Middle frontal gyrus (tissue), 1 donor: ENCODE results near the gene NELFA.

Experiments
- DNase-seq: peaks from one replicate; pipeline ENCODE4 v3.0.0-alpha.2; 2015; ENCODE audit warnings: low spot score; ENCODE audit errors: extremely low spot score

Gene NELFA

DNA sequence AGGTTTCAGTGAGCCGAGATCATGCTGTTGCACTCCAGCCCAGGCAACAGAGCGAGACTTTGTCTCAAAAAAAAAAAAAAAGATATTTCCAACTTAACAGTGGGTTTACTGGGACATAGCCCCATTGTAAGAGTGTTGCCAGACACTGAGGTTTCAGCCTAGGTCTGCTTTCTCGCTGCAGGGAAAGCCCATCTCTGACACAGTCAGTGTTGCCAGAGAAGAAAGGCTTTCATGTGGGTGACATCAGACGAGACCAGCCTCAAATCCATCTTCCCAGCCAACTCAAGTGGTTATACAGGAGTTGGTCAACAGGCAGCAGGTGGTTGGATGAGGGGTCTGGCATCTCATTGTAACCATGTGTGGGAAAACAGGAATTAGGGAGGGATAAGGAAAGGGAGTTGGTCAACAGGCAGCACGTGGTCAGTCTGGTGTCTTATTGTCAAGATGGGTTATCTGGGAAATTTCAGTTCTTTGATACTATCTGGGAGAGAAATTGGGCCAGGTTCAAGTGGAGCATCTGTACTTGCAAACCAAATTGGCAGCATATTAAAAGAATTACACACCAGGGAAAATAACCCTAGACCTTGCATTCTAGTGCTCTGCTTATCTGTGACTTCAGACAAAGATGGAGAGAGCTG, 41.1 kb downstream of the NELFA start:
- DNase-seq = no peak

DNA sequence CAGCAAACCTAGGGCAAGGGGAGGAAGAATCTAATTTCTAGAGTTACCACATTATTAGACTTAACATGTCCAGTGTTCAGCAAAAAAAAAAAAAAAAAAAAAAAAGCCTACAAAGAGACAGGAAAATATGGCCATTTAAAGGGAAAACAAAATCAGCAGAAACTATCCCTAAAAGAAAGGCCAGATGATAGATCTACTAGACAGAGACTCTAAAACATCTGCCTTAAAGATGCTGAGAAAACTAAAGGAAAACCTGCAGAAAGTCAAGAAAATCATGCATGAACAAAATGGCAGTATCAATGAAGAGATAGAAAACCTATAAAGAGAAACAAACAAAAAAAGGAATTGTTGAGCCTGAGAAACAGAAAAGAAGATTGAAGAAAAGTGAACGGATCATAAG, 43.8 kb downstream of the NELFA start:
- no peak for DNase-seq

DNA sequence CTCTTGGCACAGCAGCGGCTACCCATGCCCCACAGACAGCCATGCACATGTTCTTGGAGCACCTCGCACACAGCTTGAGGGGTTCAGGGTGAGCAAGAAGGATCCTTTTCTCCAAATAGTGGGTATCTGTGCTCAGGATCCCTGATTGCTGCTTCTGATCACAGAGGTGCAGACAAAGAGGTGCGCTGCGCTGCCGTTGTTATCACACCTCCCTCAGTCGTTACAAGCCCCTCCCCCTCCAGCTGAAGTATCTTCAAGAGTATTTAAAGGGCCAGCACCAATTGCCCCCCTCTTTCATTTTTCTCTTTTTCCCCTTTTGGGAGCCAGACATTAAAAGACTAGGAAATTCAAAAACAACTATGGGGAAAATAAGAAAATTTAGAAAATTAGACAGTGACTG, 44.3 kb downstream of the NELFA start:
- DNase-seq = no peak

DNA sequence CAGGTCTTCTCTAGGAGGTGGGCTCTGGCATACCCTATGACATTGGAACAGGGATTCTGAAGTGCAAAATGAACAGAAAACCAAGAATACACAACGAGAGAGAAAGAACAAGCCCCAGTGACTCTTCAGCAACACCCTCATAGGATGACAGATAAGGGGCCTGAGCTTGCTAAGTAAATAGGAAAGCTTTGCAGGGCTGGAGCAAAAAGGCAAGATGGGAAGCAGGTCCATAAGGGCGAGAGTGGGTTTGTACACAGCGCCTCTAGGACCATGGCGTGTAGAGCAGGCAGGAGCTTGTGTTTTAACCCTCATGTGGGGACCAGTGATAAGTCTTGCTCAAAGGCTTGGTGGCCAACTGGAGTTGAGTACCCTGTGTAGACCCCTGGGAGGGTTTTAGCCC, 45.8 kb downstream of the NELFA start:
- no peak for DNase-seq

DNA sequence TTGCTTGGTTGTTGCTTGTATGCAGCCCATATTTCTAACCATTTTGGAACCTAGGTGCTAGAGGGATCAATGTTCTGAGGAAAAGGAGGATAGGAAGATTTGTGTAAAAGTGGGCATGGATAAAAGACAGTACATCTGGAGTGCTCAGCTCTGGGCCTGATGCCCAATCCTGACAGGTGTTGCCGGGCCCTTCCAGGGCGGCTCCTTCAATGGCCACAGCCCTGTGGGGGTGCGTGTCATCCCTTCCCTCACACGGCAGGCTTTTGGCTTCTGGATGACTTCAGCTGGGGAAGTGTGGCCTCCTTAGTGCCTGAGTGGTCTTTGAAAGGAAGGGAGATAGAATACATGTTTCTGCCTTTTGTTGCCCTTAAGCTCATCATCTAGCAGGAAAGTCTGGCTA, 47.2 kb downstream of the NELFA start:
- no peak for DNase-seq

DNA sequence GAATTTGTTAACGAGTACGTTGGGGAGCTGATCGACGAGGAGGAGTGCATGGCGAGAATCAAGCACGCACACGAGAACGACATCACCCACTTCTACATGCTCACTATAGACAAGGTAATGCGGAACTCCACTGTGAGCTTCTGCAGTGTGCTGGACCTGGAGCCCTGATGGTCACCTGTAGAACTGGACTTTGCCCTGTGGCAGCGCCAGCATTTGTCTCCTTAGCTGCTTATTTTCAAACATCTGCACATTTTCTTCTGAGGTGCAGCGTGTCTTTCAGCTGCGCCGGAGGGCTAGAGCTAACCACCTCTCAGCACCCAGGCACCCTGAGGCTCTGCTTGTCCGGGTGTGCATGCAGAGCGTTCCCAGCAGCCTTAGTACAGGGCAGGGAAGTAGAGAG, 47.7 kb downstream of the NELFA start:
- no peak for DNase-seq

DNA sequence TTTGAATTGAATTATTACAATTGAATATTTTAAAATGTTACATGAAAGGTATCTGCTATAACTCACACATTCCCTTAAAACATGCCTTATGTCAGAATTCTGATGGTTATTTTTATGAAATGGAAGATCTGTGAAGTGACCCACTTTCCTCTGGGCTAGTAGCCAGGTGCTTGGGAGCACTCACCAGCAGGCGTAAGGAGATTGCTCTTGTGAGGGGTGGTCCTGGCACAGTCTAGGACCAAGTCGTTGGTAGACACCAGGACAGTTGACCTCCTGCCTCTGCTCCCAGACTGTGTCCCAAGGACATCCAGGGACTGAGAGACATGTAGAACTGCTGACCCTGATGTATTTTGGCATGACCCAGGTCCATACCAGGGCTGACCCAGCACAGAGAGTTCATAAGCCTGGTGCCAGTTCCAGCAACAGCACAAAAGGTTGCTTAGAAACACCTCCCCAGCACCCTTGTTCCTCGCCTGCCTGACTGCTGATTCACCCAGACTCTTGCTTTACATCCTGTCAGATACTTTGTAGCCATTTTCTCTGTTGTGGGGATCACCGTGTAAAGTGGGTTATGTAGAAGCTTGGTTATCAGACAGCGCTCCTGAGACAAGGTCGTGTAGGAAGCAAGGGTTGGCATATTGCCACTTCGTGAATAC, 48.5 kb downstream of the NELFA start:
- no peak for DNase-seq

DNA sequence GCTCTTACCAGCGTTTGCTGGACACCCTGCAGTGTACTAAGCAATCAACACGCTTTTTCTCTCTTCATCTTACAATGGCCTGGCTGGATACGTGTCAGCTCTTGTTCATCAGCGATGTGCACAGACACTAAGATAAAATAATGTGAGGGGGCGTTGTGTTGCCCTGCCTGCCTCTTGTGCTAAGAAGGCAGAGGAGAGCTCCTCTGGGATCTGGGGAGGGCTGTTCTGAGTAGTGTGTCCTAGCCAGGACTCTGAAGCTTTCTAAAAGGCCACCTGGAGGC, 49.7 kb downstream of the NELFA start:
- DNase-seq = no peak

DNA sequence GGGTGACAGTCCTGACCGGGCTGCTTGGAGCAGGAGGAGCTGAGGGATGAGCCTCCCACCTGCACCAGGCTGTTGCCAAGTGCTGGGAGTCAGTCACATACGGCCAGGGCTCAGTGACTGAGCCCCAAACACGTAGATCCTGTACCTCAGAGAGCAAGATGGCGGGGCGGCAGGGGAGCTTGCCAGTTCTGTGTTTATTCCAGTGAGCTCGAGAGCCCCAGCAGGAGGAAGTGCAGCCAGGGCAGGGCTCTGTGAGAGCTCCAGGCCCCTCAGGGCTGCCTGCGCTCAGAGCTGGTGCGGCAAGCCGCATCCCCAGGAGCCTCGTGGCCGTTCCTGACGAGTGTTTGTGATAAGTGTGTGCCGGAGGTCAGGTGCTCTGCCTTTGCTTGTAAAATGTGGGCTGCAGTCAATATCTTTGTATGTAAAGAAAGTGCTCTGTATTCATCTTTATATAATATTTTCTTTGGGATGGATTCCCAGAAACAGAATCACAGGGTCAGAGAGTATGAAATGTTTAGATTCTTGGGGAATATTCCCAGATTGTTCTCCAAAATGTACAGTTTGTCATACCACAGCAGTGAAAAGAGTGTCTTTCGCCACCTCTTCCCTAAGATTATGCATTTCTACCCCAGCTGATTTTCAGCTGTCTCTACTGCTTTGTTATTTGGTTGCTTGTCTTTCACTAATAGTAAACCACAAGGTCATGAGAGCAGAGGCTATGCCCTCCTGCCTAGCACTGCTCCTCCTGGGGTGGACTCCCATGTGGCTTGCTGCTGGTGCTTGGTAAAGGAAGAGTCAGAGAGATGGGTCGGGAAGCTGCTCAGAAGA, 50.3 kb downstream of the NELFA start:
- DNase-seq = no peak

DNA sequence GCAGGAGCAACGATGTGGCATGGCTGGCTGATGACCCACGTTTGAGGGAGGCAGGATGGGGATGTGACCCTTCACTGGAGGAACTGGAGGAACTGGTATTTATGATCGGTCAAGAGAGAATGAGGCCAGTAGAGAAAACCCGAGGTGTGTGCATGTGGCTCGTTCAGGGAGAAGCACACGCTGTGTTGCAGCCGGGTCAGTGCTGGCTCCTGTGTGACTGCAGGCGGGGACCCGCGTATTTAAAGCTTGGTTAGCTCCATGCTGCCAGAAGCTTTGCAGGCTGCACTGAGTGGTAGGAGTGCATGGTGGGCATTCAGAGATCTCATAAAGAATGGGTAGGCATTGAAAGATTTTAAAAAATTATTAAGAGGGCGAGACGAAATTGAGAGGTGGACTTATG, 52.1 kb downstream of the NELFA start:
- DNase-seq = no peak

DNA sequence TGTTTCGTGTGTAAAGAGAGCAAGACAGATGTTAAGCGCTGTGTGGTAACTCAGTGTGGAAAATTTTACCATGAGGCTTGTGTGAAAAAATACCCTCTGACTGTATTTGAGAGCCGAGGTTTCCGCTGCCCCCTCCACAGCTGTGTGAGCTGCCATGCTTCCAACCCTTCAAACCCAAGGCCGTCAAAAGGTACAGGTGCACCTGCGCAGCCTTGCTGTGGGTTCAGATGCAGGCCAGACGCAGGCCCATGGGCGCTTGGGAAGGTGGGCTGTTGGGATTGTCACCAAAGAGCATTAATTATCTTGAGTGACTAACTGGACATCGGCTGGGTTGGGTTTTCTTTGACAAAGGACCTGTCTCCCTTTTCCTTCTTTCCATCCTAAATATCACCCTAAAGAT, 55.4 kb downstream of the NELFA start:
- DNase-seq = no peak

DNA sequence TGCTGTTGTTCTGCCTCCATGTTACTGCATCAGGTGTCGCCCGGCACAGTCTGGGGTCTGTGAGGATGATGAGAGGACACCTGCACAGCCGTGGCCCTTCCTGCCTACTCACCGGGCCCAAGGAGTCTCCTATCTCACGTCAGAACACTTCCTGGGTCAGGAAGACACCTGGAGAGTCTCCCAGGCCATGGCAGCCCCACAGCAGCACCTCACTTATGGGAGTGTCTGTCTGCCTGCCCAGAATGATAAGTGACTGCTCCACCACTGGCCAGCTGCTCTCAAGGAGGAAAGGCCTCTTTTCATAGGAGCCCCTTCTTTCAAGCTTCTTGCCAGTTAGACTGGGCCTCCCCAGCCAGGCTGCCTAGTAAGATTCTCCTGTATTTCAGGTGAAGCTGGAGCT, 56.1 kb downstream of the NELFA start:
- no peak for DNase-seq

DNA sequence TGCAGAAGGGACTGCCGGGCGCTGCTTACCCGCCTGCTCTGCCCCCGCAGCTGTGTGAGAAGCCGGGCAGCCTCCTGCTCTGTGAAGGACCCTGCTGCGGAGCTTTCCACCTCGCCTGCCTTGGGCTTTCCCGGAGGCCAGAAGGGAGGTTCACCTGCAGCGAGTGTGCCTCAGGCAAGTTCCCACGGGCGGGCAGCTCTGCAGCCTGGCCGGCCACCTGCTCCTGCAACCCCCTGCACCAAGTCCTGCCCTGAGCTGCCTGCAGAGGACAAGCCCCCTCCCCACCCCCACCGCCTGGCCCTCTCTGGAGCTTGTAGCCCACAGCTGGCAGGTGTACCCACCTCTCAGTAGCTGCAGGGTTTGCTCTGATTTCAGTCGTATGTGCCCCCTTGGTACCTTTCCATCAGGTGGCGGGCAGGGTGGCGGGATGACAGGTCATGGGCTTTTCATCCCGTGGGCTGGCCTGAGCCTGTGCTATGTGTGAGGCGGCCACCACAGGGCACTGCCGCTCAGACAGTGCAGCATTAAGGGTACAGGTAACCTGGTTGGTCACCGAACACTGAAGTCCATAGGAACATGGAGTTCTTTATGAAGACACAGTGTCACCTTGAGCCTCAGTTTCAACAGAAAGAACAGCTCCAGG, 56.6 kb downstream of the NELFA start:
- DNase-seq = no peak

DNA sequence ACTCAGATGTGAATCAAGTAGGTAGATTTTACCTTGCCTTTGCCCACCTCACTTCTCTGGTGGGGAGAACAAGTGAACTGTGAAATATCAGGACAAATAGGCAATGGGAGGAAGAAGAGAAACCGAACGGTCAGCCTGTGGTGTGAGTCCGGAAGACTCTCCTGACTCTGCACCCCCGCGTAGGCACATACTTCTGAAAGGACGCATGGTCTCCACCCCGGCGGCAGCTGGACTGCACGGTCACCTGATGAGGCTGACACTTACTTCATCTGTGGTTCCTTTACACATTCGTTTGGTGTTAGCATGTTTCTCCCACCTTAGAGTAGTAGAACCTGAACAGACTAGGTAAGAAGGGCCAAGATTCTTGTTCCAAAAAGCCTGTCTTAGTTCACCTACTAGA, 58.4 kb downstream of the NELFA start:
- DNase-seq = no peak

DNA sequence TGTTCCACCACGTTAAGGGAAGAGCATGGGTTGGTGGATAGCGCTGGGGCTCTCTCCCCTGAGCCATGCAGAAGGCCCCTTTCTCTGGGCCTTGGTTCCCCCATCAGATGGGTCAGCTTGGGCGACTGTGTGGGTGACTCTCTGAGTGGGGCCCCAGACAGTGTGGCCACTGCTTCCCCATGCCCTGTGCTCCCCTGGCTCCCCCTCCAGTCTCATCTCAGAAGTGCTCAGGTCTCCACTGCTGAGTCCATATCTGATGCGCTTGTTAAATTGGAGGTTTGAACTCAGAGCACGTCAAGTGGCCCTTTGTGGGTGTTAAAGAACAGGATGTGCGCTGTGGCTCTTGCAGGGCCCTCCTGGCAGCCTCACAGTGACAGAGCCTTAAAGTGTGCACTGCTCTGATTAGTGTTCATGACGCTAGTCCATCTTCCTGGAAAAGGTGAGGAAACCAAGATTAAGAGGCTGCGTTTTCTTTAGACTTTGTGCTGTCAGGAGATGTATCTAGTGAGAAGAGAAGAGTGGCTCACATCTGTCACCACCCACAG, 59.8 kb downstream of the NELFA start:
- no peak for DNase-seq

DNA sequence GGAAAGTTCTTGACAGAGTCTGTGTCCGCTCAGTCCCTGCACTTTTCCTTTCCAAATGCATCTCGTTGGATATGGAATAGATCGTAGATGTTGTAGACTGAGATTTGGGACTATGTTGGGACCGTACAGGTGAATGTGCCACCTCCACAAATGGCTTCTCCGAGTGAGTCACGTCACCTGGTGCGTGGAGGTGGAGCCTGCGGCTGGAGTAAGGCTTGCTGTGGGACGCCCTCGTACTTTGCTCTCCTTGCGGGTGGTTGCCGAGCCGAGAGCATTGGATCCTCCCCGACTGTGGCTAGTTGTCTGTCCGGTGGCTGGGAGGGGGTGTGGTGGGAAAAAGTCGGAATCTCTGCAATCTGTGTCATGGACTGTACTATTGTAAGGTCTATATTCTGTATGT, 60.5 kb downstream of the NELFA start:
- no peak for DNase-seq

DNA sequence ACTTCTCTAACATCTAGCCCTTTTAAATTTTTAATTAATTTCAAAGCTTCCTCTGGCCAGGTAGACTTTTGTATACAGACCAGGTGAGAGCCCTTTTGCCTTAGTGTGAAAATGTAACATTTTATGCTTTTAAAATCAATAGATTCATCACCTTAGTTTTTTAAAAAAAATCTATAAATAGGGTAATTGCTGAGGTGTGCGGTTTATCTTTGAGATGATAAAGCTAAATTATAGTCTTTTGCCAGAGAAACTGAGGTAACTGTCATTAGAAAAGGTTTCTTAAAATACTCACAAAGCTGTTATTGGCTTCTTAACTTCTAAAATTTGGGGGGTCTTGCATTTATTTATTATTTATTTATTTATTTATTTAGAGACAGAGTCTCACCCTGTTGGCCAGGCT, 62.9 kb downstream of the NELFA start:
- no peak for DNase-seq

DNA sequence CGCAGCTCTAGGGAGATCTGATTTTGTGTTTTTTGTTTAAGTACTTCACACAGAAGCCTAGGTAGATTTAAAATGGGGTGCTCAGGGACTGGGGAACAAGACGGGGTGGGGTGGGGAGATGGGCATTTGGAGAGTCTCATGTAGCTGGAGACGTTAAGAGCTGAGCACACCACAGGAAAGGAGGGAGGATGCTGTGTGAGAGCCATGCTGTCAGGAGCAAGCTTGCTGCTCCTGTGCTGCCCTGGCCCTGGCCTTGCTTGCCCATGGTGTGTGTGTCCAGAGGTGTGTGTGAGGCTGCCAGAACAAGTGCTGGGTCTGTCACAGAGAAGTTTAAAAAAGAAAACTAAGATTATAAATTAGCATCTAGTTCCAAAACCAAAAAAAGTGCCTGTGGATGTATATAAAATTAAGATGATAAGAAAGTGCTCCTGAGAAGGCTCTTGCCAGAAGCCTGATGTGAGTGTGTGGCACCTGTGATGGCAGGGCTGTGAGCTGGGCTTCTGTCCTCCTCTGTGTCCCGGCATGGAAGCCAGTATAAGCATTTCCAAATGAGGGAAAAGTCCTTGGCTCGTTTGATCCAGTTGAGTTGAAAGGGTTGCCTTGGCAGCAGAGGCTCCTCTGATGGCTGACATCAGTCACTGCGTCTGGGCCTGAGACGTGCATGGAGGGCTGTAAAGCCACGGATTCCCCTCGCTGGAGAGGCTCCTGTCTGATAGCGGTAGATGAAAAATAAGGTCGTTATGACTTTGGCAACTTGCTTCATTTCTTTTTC, 63.5 kb downstream of the NELFA start:
- DNase-seq = no peak

DNA sequence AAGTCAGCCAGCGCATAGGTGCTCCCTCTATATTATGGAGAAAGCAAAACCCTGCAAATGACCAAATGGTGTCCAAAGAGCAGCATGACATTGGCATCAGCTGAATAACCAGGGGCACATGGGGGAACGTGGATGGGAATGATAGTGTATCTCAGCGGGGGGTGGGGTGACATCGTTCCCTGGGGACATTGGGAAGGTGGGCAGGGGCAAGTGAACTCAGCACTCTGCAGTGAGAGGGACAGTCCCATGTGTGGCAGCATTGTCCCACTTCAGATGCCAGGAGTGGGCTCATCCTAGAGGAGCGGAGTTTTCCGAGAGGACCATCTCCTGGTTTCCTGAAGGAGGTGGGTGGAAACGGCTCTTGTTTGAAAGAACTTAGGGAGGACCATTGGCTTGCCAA, 64.8 kb downstream of the NELFA start:
- no peak for DNase-seq

DNA sequence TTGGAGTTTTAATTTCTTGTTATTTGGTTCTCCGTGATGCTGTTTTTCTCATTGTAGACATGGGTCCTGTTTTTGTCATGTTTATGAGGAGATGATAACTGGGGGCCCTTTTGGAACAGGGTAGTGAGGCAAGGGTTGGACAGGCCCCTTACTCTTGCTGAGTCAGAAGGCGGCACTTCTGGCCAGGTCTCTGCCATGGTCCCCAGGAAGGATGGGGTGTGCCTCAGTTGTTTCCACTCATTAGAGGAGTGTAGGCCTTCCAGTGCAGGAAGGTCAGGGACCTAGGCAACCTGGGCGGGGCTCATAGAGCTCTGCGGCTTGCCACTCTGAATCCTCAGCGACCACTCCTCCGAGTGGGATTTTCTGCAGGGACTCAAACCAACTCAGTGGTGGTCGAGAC, 68.2 kb downstream of the NELFA start:
- DNase-seq = no peak
